GM21515 (cell line): ENCODE measurements around the gene MYH4.

Experiments used
- ATAC-seq: cut with Tn5 transposase; IDR thresholded peaks from one replicate; pipeline ENCODE4 v1.9.1; 2021; ENCODE audit not compliant: unreplicated experiment

MYH4 gene

DNA sequence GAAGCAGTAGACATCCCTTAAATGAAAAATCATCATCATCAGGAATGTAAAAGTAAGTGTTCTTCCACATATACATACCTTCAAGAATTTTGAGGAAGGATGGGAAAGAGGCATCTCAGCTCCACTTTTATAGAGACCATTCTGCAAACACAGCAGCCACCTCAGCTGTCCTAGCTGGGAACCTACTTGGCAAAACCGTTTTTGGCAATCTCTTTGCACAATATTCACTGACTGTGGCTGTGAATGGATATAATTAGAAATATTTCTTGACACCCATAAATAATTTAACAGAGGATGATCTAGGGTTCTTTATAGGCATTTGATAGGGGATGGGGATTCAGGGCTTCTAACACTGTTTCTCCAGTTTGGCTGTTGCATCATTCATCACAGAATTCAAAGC is at the start of gene MYH4:
Gene MYH4, minus strand, starts transcription at position 101 of the 400 bp plus-strand sequence. CDS start 2,814 bp downstream, outside the sequence.
- ATAC-seq = no peak

DNA sequence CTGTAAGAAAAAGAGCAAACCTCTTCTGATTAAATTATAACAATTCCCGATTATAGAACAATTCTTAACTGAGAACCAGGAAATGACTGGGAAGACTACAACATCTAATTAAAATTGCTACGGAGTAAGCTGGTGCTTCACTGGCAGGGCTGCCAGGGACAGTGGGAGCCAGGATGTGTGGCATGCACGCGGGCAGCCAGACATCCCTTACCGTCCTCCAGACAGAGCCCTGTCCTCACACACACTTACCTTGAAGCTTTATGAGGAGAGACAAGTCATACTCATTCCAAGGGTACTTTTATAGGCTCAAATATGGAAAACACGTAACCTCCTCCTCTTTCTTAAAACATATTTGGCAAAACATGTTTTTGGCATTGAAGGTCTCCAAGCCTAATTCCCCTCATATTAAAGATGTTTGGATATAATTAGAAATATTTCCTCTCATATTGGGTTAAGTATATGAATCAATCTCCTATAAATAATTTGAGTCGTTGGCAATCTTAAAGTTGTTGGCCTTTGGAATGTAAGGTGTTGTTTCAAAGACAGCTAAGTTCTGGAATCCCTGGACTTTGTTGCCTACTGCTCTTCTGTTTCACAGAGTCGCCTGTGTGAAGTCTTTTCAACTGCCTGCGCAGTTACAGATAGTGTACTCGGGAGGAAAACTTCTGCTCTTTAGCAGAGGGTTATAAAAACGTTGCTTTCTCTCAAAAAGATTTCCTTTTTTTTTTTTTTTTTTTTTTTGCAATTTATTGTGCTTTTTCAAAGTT is 49.1 kb upstream of the MYH4 start, which contains the start of gene MYH1:
Gene MYH1, minus strand, starts transcription at position 272 of the 767 bp plus-strand sequence. CDS start 1,900 bp downstream, outside the sequence.
- no peak for ATAC-seq

- no peak for ATAC-seq
These were observed 47.3 kb upstream of the MYH4 start for GRCh38 chr17:10516638-10517037.

- no peak for ATAC-seq
These were observed 46.7 kb upstream of the MYH4 start for GRCh38 chr17:10516065-10516464.

DNA sequence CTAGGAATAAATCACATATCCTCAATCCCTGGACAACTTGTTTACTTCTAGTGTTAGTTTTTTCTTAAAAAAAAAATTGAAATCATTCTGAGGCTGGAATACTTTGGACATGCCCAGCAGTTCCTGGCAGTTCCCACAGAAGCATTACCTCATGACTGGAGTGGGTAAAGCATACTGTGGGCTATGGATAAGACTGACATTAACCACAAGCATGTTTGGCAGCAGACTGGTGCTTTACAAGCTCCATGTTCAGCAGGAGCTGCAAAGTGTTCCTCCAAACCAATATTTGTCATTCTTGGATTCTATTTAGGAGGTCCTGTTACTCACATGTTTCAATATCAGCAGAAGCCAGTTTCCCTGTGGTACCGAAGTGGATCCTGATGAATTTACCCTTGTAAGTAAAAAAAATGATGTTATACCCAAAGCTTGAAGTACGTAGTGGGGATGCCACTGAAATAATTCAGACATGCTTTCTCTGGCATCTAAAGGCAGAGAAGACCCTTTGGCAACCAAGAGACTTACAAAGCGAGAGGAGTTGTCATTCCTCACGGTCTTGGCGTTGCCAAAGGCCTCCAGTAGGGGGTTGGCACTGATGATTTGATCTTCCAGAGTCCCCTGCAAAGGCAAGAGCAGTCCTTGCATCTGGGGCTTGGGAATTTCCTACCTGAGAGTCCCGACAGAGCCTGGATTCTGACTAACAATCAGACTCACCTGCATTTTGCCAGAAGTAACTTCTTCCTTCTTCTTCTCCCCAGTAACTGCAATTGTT is 44.1 kb upstream of the MYH4 start:
- no peak for ATAC-seq

DNA sequence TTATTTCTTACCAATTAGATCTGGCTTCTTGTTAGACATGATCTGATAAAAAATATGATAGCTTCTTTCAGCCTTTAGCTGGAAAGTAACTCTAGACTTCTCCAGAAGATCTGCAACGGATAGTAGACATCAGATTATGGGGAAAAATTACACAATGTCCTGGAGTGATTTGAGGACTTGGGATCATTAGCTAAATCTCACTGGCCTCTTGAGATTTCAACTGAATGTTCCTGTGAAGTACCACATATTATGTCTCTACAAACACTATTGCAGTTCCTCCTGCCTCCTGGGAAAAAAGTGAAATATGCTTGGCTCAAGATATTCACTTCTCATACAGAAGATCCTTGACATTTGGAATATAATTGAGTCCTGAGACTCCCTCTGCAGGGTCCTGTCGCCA is 43.5 kb upstream of the MYH4 start:
- ATAC-seq = no peak

DNA sequence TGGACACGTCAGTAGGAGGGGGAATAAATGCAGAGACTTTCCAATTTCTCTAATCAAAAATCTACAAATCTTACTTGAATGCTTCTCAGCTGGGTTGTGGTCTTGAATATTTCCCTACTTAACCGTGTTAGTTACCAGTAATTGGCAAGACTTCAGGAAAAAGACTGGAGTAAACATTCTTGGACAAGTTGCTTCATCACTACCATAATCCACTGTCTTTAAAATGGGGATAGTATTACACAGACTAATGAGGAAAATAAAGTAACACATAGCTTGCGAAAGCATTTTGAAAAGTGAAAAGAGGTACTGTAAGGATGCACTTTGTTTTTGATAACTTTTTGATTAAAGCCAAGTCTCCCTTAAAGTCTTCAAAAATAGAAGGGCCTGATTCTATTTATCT is 30.6 kb upstream of the MYH4 start:
- ATAC-seq = no peak

GRCh38 chr17:10492004-10492403 is 22.6 kb upstream of the MYH4 start:
- ATAC-seq = no peak

DNA sequence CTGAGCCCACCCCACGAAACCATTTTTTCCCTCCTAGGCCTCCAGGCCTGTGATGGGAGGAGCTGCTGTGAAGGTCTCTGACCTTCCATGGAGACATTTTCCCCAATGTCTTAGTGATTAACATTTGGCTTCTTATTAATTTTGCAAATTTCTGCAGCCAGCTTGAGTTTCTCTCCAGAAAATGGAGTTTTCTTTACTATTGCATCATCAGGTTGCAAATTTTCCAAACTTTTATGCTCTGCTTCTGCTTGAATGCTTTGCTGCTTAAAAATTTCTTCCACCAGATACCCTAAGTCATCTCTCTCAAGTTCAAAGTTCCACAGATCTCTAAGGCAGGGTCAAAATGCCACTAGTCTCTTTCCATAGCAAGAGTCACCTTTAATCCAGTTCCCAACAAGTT is 12.9 kb upstream of the MYH4 start:
- ATAC-seq = no peak

DNA sequence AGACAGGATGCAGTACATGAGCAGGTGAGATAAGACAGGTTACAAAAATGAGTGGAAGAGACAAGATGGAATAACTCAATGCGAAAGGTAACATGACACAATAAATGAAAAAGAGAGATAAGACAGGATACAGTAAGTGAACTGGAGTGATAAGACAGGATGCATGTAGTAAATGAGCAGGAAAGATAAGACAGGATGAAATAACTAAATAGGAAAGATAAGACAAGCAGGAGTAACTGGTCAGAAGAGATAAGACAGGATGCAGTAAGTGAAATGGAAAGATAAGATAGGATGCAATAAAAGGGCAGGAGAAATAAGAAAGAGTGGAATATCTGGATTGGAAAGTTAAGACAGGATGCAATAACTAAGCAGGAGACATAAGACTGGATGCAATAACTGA is 8.3 kb upstream of the MYH4 start:
- no peak for ATAC-seq

GRCh38 chr17:10474536-10474935 is 5.2 kb upstream of the MYH4 start:
- no peak for ATAC-seq

DNA sequence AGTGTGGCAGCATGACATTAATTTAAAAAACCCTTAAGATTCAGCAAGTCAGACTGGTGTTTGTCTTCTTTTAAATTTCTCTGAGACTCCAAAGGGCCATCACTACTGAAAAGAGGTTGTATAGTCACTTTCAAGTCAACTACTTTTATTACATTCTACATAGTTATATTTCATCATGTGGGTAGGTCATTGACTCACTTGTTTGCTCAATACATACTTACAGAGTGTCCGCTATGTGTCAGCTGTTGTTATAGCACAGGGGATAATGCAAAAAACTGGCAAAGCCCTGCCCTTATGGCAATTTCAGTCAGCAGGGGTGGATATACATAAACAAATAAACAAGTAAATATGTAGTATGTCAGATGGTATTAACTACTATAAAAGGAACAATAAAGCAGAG is 2.5 kb upstream of the MYH4 start:
- no peak for ATAC-seq

DNA sequence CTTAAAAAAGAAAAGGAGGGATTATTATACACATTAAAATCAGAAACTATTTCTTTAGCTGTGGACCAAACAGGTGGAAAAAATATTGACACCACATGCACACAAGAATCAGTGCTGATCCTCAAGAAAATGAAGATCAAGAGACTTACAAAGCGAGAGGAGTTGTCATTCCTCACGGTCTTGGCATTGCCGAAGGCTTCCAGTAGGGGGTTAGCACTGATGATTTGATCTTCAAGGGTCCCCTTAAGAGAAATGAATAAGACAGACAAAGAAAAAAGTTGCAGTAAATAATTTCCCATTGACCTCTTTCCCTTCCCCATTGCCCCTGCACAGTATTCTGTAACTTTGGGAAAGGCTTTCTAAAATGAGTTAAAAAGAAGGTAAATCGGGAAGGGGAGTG is 6.0 kb downstream of the MYH4 start:
- ATAC-seq = no peak

DNA sequence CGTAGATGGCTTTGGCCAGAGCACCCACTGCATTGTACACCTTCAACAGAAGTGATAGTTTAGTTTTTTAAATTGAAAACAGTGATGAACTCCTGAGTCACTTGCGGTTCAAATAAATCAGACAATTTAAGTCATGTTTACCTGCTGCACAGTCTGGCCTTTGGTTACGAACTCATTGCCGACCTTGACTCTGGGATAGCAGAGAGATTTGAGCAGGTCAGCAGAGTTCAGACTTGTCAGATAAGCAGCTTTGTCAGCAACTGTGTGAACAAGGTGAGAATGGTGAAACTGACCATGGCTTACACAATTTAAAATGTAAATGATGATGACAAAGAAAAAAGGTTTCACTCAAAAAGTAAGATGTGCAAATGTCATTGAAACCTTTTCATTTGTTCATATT is 9.3 kb downstream of the MYH4 start:
- ATAC-seq = no peak

DNA sequence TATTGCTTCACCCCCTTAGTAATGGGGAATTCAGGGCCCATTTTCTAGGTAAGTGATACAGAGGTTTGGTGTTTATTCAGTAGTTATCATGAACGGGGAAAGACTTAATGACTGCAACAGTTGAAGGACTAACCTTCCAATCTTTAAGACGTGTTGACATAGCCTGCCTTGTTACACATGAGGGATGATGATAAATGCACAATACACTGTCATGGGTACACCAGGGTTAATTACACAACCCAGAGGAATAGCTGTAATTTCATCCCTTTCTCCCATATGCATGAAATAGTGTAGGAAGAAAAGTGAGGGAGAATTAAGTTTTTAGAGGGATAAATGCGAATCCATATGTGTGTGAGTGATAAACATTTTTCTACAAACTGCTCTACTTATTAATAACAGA is 10.7 kb downstream of the MYH4 start:
- ATAC-seq = no peak

DNA sequence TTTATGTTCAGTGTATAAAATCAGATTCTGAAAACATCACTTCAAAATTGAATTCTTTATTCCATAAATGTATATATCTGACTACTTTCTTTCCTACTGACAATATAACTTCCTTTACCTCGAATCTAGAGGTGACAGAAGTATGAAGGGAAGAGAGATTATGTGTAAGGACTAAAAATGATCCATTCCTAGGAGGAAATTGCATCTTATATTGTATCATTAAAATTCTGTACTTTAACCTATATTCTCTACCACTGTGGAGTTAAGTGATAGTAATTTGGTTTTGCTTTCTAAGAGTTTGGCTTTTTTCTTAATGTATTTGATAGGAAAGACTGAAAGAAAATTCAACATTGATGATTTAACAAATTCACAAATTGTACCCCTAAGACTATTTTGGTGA is 11.4 kb downstream of the MYH4 start:
- no peak for ATAC-seq

DNA sequence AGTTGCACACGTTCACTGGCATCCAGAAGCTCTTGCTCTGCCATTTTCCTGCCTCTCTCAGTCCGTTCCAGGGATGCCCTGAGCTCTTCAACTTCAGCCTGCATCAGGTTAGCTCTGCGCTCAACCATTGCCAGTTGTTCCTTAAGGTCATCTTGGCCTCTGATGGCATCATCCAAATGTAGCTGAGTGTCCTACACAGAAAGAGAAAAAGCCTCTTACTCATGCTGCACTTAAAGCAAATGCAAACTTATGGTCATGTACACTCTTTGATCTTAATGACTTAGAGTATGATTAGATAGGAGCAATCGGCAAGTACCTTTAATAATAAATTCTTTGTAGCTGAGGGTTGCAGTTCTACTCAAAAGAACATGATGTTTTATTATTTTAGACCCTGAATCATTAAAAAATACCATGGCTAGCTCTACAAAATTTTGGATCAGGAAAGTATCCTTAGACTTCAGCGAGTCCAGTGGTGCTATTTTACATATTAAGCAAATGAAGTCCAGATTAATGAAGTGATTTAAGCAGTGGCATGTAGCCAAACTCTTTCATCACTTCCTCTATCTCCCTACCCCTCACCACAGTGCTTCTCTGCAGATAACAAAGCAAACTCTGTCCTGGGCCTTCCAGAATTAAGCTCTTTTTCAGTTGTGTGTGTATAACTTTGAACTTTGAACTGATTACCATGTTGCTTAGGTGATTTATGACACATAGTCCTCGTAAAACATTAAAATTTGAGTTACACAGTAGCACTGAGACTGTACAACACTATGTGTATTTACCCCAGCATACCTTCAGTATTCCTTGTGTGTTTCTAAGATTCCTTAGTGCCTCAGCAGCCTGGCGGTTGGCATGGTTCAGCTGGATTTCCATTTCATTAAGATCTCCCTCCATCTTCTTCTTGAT is 22.1 kb downstream of the MYH4 start:
- ATAC-seq = no peak

DNA sequence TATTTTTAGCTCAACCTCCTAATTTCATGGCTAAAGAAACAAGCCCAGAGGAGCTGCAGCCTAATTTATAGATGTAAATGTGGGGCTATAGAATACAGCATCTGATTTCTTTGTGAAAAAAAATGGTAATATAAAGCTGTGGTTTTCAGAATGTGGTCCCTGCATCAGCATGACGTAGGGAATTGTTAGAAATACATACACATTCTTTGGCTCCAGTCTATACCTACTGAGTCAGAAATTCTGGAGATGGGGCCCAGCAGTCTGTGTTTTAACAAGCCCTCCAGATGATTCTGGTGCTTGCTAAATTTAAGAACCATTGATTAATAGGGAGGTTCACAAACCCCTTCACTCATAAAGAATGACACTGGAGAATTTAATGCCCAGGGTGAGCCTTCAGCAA is 29.5 kb downstream of the MYH4 start:
- ATAC-seq = no peak

- no peak for ATAC-seq
These were observed 34.3 kb downstream of the MYH4 start for GRCh38 chr17:10435096-10435495.

GRCh38 chr17:10429421-10430045 is 39.8 kb downstream of the MYH4 start:
- ATAC-seq = no peak

DNA sequence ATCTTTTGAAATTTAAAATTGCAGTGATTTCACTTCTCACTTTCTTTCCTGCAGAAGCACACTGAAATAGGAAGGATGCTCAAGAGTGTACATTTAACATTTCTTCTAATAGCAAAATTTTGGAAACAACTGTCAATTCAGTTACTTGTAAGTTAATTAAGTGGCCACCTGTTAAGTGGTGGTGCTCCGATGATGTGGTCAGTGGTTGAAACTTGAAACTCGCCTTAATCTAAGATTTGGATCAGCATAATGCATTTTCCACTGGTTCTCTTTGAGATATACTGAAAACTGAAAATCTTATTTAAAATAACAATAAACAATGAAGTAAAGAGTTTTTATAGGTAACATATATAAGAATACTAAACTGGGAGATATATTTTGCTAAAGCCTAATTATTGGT is 40.6 kb downstream of the MYH4 start:
- no peak for ATAC-seq
